IMR-90 (cell line): ENCODE results near the gene RNU6-9. TPM values are rescaled to one million over a fixed set of nuclear protein-coding genes. Genes with fewer than 3 reads are reported as not detected.

Experiments used
- ATAC-seq: fragments of 200-7000 bp; cut with Tn5 transposase; 2 replicates; pipeline ENCODE4 v1.9.1; 2020; ENCODE audit warnings: low read depth, mild to moderate bottlenecking, moderate library complexity
- BruUV-seq: library from RNA; stranded (reverse); fragments of 400-500 nt; replicated peaks from 2 replicates; lab custom pipeline; 2021; lab: Mats Ljungman, UMichigan
- CTCF ChIA-PET: fragments of 300-600 bp; formaldehyde crosslinking; extraction: SDS; loops from one replicate; lab custom pipeline; 2021; ENCODE audit warnings: antibody characterized with exemption; lab: Yijun Ruan, JAX
- POLR2A ChIA-PET: fragments of 300-600 bp; sonication (Branson Sonifier 250); formaldehyde crosslinking; loops from one replicate; lab custom pipeline; 2022; ENCODE audit warnings: antibody characterized with exemption; ENCODE audit not compliant: unreplicated experiment; lab: Charles Lee
- DNase-seq: peaks from one replicate; pipeline ENCODE4 v3.0.0; 2013
- H2AFZ ChIP-seq: replicated peaks from 2 replicates; pipeline ENCODE3; 2013; ENCODE audit warnings: low read length, mild to moderate bottlenecking; ENCODE audit not compliant: poor library complexity
- H2AK5ac ChIP-seq: 2 replicates; pipeline ENCODE4 v1.6.1; 2013; ENCODE audit warnings: low read depth, low read length, inconsistent platforms
- H2AK9ac ChIP-seq: replicated peaks from 2 replicates; pipeline ENCODE3; 2013; ENCODE audit warnings: mild to moderate bottlenecking, low read depth, low read length, moderate library complexity; ENCODE audit not compliant: poor library complexity
- H2BK120ac ChIP-seq: 2 replicates; pipeline ENCODE4 v1.6.1; 2013; ENCODE audit warnings: low read depth, low read length, inconsistent platforms
- H2BK15ac ChIP-seq: 3 replicates; pipeline ENCODE4 v1.6.1; 2013; ENCODE audit warnings: low read depth, low read length, inconsistent platforms
- H2BK20ac ChIP-seq: 2 replicates; pipeline ENCODE4 v1.6.1; 2013; ENCODE audit warnings: low read depth, mild to moderate bottlenecking, inconsistent platforms, low read length, moderate library complexity
- H2BK5ac ChIP-seq: 2 replicates; pipeline ENCODE4 v1.6.1; 2013; ENCODE audit warnings: mild to moderate bottlenecking, low read depth, low read length, inconsistent platforms; ENCODE audit not compliant: poor library complexity, severe bottlenecking
- H3K14ac ChIP-seq: replicated peaks from 2 replicates; pipeline ENCODE4 v1.6.1; 2013; ENCODE audit warnings: low read depth, low read length, inconsistent platforms
- H3K18ac ChIP-seq: 2 replicates; pipeline ENCODE4 v1.6.1; 2013; ENCODE audit warnings: low read depth, low read length, control low read depth
- H3K23ac ChIP-seq: 2 replicates; pipeline ENCODE4 v1.6.1; 2013; ENCODE audit warnings: low read depth, low read length, inconsistent platforms
- H3K27ac ChIP-seq: 2 replicates; pipeline ENCODE4 v1.5.1; 2013; ENCODE audit warnings: mild to moderate bottlenecking, control low read depth, low read length; ENCODE audit not compliant: insufficient read depth
- H3K27me3 ChIP-seq: 2 replicates; pipeline ENCODE4 v1.6.1; 2013; ENCODE audit warnings: low read length; ENCODE audit not compliant: control insufficient read depth, insufficient read depth
- H3K36me3 ChIP-seq: 2 replicates; pipeline ENCODE4 v1.6.1; 2013; ENCODE audit warnings: low read length, mixed read lengths; ENCODE audit not compliant: control insufficient read depth, insufficient read depth
- H3K4ac ChIP-seq: 2 replicates; pipeline ENCODE4 v1.6.1; 2013; ENCODE audit warnings: low read depth, low read length, inconsistent platforms
- H3K4me1 ChIP-seq: 2 replicates; pipeline ENCODE4 v1.6.1; 2013; ENCODE audit warnings: low read length, mixed read lengths; ENCODE audit not compliant: control insufficient read depth, insufficient read depth
- H3K4me2 ChIP-seq: 2 replicates; pipeline ENCODE4 v1.6.1; 2013; ENCODE audit warnings: low read depth, mild to moderate bottlenecking, control low read depth, low read length, moderate library complexity
- H3K4me3 ChIP-seq: 2 replicates; pipeline ENCODE4 v1.5.1; 2013; ENCODE audit warnings: low read depth, mild to moderate bottlenecking, control low read depth, low read length, moderate library complexity; ENCODE audit not compliant: insufficient read depth
- H3K56ac ChIP-seq: 2 replicates; pipeline ENCODE4 v1.6.1; 2013; ENCODE audit warnings: low read length, inconsistent platforms; ENCODE audit not compliant: insufficient read depth; ENCODE audit errors: extremely low read depth
- H3K79me1 ChIP-seq, 2 experiments: 2 replicates each; pipeline ENCODE4 v1.6.1; 2013; ENCODE audit warnings: low read length in 2 of 2, inconsistent platforms in 1 of 2, low read depth in 1 of 2
- H3K9ac ChIP-seq: 2 replicates; pipeline ENCODE4 v1.6.1; 2013; ENCODE audit warnings: low read depth, low read length, control low read depth
- H3K9me1 ChIP-seq: 2 replicates; pipeline ENCODE4 v1.6.1; 2013; ENCODE audit warnings: low read length, inconsistent platforms; ENCODE audit not compliant: insufficient read depth
- H3K9me3 ChIP-seq: 2 replicates; pipeline ENCODE4 v1.6.1; 2013; ENCODE audit warnings: low read length; ENCODE audit not compliant: control insufficient read depth, insufficient read depth
- H4K20me1 ChIP-seq: 2 replicates; pipeline ENCODE4 v1.6.1; 2013; ENCODE audit warnings: low read length, inconsistent platforms; ENCODE audit not compliant: insufficient read depth
- H4K5ac ChIP-seq: 2 replicates; pipeline ENCODE4 v1.6.1; 2013; ENCODE audit warnings: mild to moderate bottlenecking, low read depth, low read length, control low read depth
- H4K8ac ChIP-seq, 2 experiments: 2 replicates each; pipeline ENCODE4 v1.6.1; 2013; ENCODE audit warnings: low read depth in 2 of 2, low read length in 2 of 2, control low read depth in 1 of 2, inconsistent platforms in 1 of 2
- H4K91ac ChIP-seq: 2 replicates; pipeline ENCODE4 v1.6.1; 2013; ENCODE audit warnings: low read depth, low read length, inconsistent platforms; ENCODE audit not compliant: insufficient read depth
- CHD1 ChIP-seq: IDR thresholded peaks from 2 replicates; pipeline ENCODE4 v1.6.1; 2012; ENCODE audit warnings: low read depth, low read length, improper control_type of control experiment
- FOS ChIP-seq: fragments of 150-350 bp; IDR thresholded peaks from 2 replicates; pipeline ENCODE4 v1.6.1; 2016; ENCODE audit warnings: low read depth, low read length
- MAFK ChIP-seq: IDR thresholded peaks from 2 replicates; pipeline ENCODE4 v1.6.1; 2012; ENCODE audit warnings: low read depth, low read length, improper control_type of control experiment
- MAZ ChIP-seq: IDR thresholded peaks from 2 replicates; pipeline ENCODE4 v1.6.1; 2012; ENCODE audit warnings: low read depth, mild to moderate bottlenecking, low read length, improper control_type of control experiment, moderate library complexity, borderline replicate concordance
- MXI1 ChIP-seq: IDR thresholded peaks from 2 replicates; pipeline ENCODE4 v1.6.1; 2012; ENCODE audit warnings: low read depth, mild to moderate bottlenecking, low read length, moderate library complexity, borderline replicate concordance
- POLR2A ChIP-seq: IDR thresholded peaks from 2 replicates; pipeline ENCODE4 v1.6.1; 2012; ENCODE audit warnings: mild to moderate bottlenecking, low read depth, low read length
- RAD21 ChIP-seq: IDR thresholded peaks from 2 replicates; pipeline ENCODE4 v1.6.1; 2012; ENCODE audit warnings: low read length, improper control_type of control experiment
- RCOR1 ChIP-seq: IDR thresholded peaks from 2 replicates; pipeline ENCODE4 v1.6.1; 2012; ENCODE audit warnings: mild to moderate bottlenecking, low read length, improper control_type of control experiment; ENCODE audit not compliant: insufficient replicate concordance
- SMC3 ChIP-seq: fragments of 150-350 bp; IDR thresholded peaks from 2 replicates; pipeline ENCODE4 v1.6.1; 2016; ENCODE audit warnings: low read depth, mild to moderate bottlenecking, antibody characterized with exemption, low read length, moderate library complexity
- USF2 ChIP-seq: fragments of 150-350 bp; IDR thresholded peaks from 2 replicates; pipeline ENCODE4 v1.6.1; 2017; ENCODE audit warnings: mild to moderate bottlenecking, antibody characterized with exemption, low read length, low read depth
- WGBS, 2 experiments: methylation state at CpG; one replicate each; pipeline versions ENCODE4 v1.1.5 to v1.1.7; 2013; ENCODE audit warnings: missing lambda C conversion rate in 2 of 2; ENCODE audit not compliant: insufficient read length in 1 of 2; ENCODE audit errors: extremely low coverage in 2 of 2; 5-methylcytosine and 5-hydroxymethylcytosine counted together
- dilution Hi-C: fragments of 300-500 bp; cut with HindIII; formaldehyde crosslinking; loops from one replicate; pipeline ENCODE4 v1.14.3; 2018; ENCODE audit warnings: low sequenced_read_pairs; ENCODE audit not compliant: unreplicated experiment
- in situ Hi-C: fragments of 300-500 bp; cut with MboI; formaldehyde crosslinking; loops from 3 replicates; pipeline ENCODE4 v1.14.3; 2019; ENCODE audit warnings: low sequenced_read_pairs, inconsistent platforms, mixed read lengths
- intact Hi-C: fragments of 100-400 bp; cut with micrococcal nuclease; formaldehyde crosslinking; loops from 2 replicates; pipeline ENCODE4 v1.10.0; 2022
- polyA plus RNA-seq, 3 experiments: library from polyadenylated mRNA; depleted of rRNA; stranded (reverse); fragments of >200 nt; gene quantifications; 2 replicates each; pipeline ENCODE4 v1.2.3, GENCODE V29; 2012; ENCODE audit warnings: low replicate concordance in 1 of 3
- total RNA-seq: library from RNA; depleted of rRNA; stranded (reverse); fragments of >200 nt; gene quantifications from 2 replicates; pipeline ENCODE4 v1.2.3, GENCODE V29; 2012

The RNU6-9 gene
- total and polyA plus RNA-seq, 2 of the 4 experiments (the other 2 are of a cell fraction) = not detected

GRCh38 chr19:892243-892893, 916 bp upstream of the RNU6-9 start (continued):
- no peak for TF ChIP-seq MXI1

- no peak overlapping the region for H2AK5ac ChIP-seq
- H3K36me3 ChIP-seq = peaks cover 20% of the 10 kb centered on the region; the same call in 1 of the 2 replicates
- H3K4me1 ChIP-seq = no peaks in the 10 kb centered on the region
- dilution Hi-C loops (no loop called here), in situ Hi-C loops (no loop called here), intact Hi-C loops (no loop called here)
- H2BK15ac ChIP-seq = no peak overlapping the region
- no peak overlapping the region for H2BK5ac ChIP-seq
- POLR2A ChIA-PET = no interaction called here
- no peak overlapping the region for H4K8ac ChIP-seq
- ATAC-seq = no peak
- no peak overlapping the region for H4K91ac ChIP-seq
- no peaks in the 10 kb centered on the region for H3K9me3 ChIP-seq
- H3K4ac ChIP-seq = no peak overlapping the region
- peaks cover 6% of the 10 kb centered on the region for H3K9me1 ChIP-seq
- H3K27ac ChIP-seq = no peak overlapping the region
- H2BK120ac ChIP-seq = no peak overlapping the region
- H2BK20ac ChIP-seq = no peak overlapping the region
- H4K5ac ChIP-seq = no peak overlapping the region
- no peak overlapping the region for H3K23ac ChIP-seq
- H3K9ac ChIP-seq = no peak overlapping the region
- H3K14ac ChIP-seq = no peak overlapping the region
- BruUV-seq = no TSS peak
- no peak overlapping the region for H3K56ac ChIP-seq
- peaks cover 17% of the 10 kb centered on the region for H4K20me1 ChIP-seq
- no peak for DNase-seq
- no peak overlapping the region for H2AK9ac ChIP-seq
- H3K4me3 ChIP-seq = no peak overlapping the region
- H3K27me3 ChIP-seq = no peaks in the 10 kb centered on the region
- H3K4me2 ChIP-seq = no peak overlapping the region
- WGBS, 2 experiments = 92% methylated on average over 5 of the region's 10 CpGs; no CpG with 5 or more reads in 1 of the 2 experiments
- H3K79me1 ChIP-seq = peaks cover 0 to 18% of the 10 kb centered on the region in 2 experiments; a peak in 3 of 4 replicates
- TF ChIP-seq FOS = no peak
- TF ChIP-seq RAD21 = no peak
- no peak for TF ChIP-seq POLR2A
- no peak for TF ChIP-seq MAZ
- TF ChIP-seq RCOR1 = no peak
- no peak for TF ChIP-seq SMC3
- no peak for TF ChIP-seq CHD1
- no peak for TF ChIP-seq MAFK
- TF ChIP-seq MXI1 = no peak
- no peak for TF ChIP-seq USF2
- no peak overlapping the region for H2AFZ ChIP-seq
- no peak overlapping the region for H3K18ac ChIP-seq
- CTCF ChIA-PET = no interaction called here
These were observed 3.1 kb downstream of the RNU6-9 start for GRCh38 chr19:896434-896833.
